GM13976 (cell line): Measurements from ENCODE around the gene SLC8A1.

Experiments
- DNase-seq: peaks from one replicate; pipeline ENCODE4 v3.0.0; 2012; ENCODE audit warnings: low spot score
- CTCF ChIP-seq: IDR thresholded peaks from 2 replicates; pipeline ENCODE4 v1.5.1; 2012; ENCODE audit warnings: borderline replicate concordance, mild to moderate bottlenecking; ENCODE audit not compliant: insufficient read depth; ENCODE audit errors: extremely low read depth, missing control alignments, control extremely low read depth
- in situ Hi-C: fragments of 300-500 bp; cut with MboI; formaldehyde crosslinking; loops from one replicate; pipeline ENCODE4 v1.12.0; 2022; ENCODE audit warnings: low sequenced_read_pairs, mixed read lengths, inconsistent platforms; ENCODE audit not compliant: unreplicated experiment

Gene SLC8A1

GRCh38 chr2:40374543-40375240 lies 77.2 kb downstream of the SLC8A1 start:
- DNase-seq: no peak
- TF ChIP-seq CTCF: no peak
- in situ Hi-C loops: no loop called here

GRCh38 chr2:40373111-40373510 lies 78.8 kb downstream of the SLC8A1 start:
- no peak for TF ChIP-seq CTCF
- in situ Hi-C loops: no loop called here
- DNase-seq: no peak

- in situ Hi-C loops: no loop called here
- no peak for DNase-seq
- TF ChIP-seq CTCF: no peak
Observed at GRCh38 chr2:40372283-40372985, 79.5 kb downstream of the SLC8A1 start.

GRCh38 chr2:40371525-40372282 lies 80.2 kb downstream of the SLC8A1 start:
- TF ChIP-seq CTCF: no peak
- DNase-seq: no peak
- in situ Hi-C loops: no loop called here

- no peak for DNase-seq
- TF ChIP-seq CTCF: no peak
- in situ Hi-C loops: no loop called here
Observed at GRCh38 chr2:40370007-40370395, 81.9 kb downstream of the SLC8A1 start.

GRCh38 chr2:40369267-40370006 lies 82.5 kb downstream of the SLC8A1 start:
- in situ Hi-C loops: no loop called here
- no peak for TF ChIP-seq CTCF
- no peak for DNase-seq
